CD1c-positive myeloid dendritic cell (primary cell): ENCODE results near the gene UMODL1.
"Not testable (repeated sequence)": the region's sequence is repeated elsewhere in the genome, so short reads cannot be mapped to it uniquely, and the experiment has no call there.

Experiments used
- DNase-seq: peaks from one replicate; pipeline ENCODE4 v3.0.0-alpha.2; 2016; ENCODE audit errors: extremely low spot score

The UMODL1 gene

DNA sequence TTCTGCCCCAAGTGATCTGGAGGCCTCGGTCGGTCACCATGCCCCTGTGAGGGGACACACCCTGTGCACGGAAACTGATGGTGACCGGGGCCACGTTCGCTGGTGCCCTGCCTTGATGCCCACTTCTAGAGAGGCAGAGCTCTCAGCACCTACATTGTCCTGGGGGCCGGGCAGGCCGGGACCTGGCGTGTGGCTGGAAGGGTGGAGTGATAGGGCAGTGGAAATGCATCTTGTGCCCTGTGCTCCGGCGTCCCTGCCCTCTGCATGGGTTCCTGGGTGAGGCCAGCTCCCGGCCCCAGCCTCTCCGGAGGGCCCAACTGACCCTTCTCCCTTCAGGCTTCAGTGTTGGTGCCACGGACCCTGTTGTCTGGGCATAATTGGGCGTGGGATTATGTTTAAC lies 11.0 kb upstream of the UMODL1 start:
- DNase-seq, result no peak

DNA sequence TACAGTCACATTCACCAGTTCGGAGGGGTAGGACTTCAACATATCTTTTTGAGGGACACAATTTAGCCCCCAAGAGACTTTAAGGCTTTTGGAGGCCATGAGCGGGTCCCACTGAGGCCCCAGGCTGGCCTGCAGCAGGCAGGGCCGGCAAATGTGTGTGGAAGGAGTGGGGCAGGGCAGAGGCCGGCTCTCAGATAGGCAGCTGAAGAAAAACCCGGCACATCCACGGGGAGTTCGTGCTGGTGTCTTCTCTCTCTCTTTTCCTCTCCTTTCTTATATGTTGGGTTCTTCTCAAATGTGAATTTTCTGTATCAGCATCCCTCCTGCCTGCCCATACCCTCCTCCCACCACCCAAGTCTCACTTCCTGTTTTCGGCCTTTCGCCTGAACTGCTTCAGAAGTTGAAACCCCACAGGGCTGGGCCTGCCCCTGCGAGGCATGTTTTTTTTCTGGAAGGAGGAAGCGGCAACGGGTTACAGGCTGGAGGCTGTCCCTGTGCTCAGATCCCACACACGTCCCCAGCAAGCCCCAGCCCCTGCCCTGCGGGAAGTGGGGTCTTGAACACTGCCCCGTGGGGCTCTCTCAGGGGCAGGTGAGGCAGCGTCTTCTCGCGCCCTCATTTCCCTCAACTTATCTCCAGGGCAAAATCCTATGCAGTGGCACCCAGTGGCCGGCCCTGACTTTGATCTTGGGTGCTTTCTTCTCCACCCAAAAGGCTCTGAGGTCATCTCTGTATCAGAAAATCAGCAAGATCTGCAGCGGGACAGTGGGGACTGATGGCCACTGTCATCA lies 9.7 kb upstream of the UMODL1 start:
- DNase-seq, result peak; percentile 95

DNA sequence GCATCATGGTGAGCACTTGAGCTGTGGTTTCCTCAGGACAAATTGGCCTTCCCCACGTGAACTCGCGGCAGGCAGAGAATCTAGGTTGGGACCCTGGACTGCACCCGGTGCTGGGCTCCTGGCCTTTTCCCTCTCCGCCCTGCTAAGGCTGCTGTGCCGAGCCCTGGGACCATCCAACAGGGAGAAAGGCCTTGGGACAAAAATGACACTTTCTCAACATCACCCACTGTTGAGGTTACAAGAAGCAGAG lies 9.2 kb upstream of the UMODL1 start:
- no peak for DNase-seq

- peak; percentile 87 for DNase-seq
Measured at GRCh38 chr21:42062236-42063022, 8.7 kb upstream of the UMODL1 start.

DNA sequence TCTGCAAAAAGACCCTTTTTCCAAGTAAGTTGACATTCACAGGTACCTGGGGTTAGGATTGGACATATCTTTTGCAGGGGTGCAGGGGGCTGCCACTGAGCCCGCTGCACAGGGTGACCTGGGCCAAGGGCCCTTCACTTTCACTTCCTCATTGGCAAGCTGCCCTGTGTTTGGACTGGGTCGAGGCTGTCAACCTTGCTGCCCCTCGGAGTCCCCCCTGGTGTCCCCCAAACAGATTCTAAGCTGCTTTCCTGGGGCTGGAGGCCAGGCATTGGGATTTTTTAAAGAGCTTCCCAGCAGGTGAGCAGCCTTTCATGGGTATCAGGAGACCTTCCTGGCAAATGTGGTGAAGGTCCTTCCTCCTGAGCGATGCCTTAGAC lies 7.9 kb upstream of the UMODL1 start:
- peak; percentile 51 for DNase-seq

GRCh38 chr21:42063571-42064521 lies 7.3 kb upstream of the UMODL1 start:
- DNase-seq, result peak; percentile 82

DNA sequence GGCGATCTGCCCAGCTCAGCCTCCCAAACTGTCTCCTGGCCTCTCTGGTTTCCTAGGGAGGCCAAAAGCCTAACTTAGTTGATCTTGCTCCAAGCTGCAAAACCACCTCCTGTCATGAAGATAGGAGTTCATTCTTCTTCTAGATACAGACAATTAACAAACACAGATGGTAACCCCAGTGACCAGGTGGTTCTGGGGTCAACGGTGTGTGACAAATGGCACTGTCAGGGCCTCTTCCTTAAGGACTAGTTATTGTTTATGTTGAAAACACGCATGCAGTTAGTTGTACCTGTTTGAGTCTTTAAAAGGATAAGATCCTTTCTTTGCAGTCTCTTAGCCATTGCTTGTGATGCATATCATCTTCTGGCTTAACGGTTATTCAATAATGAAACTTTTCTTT lies 4.6 kb upstream of the UMODL1 start:
- DNase-seq, result no peak

DNA sequence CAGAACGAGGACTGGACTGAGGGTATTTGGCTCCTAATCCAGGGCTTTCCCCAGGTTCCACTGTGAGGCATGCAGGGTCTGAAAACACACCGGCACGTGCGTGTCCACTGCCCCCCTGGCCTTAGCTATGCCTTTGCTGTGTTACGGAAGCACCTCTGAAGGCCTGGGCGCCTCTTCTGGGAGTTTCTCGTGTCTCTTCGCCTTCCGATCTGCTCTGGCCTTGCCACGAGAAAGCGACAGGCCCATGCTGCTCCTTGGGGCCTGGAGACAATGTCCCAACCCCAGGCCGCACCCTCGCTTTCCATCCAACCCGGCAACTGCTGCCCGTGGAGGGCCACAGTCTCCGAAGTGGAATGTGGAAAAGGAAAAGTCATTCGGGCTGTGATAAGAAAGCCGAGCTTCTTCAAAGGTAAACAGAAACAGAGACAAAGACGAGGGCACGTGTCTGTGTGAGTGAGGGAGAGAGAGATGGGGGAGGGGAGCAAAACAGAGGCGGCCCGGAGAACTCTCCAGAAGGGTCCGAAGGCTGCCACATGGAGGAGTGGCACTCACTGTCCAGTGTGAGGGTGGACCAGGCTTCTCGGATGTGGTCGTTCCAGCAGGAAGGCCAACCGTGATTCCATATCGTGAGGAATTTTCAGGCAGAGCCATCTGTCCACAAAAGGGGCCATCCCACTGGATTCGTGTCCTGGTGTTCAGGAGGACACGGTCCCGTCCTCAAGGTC lies 3.4 kb upstream of the UMODL1 start:
- no peak for DNase-seq

DNA sequence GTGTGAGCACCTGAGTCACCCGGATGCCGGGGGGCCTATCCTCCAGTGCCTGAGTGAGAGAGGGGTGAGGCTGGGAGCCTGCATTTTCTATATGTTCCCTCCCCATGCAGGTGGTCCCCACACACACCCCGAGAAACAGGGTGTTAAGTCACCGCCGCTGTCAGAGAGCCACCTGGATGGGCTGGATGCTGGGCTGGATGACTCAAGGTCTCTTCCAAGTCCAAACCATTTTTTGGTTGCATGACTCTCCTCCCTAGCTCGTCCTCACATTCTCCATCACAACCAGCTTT lies 2.9 kb upstream of the UMODL1 start:
- no peak for DNase-seq

DNA sequence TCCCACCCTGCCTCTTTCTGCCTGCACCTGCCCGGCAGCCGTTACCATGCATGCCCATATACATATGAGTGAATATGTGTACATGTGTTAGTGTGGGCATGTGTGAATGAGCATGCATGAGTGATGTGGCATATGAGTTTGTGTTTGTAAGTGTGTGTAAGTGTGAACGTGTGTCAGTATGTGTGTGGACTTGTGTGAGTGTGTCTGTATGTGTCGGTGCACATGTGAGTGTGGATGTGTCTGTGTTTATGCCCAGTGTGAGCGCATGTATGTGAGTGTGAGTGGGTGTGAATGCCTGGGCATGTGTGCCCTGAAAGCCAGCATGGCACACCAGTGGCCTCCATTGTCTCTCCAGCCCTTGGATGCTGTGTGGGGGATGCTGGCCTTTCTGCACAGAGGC lies 2.5 kb upstream of the UMODL1 start:
- no peak for DNase-seq

- no peak for DNase-seq
Measured at GRCh38 chr21:42069327-42069726, 1.8 kb upstream of the UMODL1 start.

DNA sequence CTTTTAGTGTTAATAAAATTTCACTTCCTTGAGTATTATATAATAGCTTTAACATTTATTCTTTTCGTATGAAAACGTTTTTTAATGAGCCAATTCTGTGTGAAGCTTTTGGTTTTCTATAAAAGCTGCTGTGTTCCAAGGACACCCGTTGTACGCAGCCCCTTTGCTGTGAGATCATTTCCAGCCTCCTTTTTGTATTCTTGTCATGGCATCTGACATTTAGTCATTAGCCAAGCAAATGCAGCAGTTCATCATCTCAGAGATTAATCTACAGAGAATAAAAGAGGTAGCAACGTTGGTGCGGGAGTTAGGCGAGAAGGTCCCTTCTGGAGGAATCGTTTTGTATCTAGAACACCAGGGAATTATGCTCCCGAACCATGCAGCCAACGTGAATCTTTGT lies 1.3 kb upstream of the UMODL1 start:
- DNase-seq, result no peak

DNA sequence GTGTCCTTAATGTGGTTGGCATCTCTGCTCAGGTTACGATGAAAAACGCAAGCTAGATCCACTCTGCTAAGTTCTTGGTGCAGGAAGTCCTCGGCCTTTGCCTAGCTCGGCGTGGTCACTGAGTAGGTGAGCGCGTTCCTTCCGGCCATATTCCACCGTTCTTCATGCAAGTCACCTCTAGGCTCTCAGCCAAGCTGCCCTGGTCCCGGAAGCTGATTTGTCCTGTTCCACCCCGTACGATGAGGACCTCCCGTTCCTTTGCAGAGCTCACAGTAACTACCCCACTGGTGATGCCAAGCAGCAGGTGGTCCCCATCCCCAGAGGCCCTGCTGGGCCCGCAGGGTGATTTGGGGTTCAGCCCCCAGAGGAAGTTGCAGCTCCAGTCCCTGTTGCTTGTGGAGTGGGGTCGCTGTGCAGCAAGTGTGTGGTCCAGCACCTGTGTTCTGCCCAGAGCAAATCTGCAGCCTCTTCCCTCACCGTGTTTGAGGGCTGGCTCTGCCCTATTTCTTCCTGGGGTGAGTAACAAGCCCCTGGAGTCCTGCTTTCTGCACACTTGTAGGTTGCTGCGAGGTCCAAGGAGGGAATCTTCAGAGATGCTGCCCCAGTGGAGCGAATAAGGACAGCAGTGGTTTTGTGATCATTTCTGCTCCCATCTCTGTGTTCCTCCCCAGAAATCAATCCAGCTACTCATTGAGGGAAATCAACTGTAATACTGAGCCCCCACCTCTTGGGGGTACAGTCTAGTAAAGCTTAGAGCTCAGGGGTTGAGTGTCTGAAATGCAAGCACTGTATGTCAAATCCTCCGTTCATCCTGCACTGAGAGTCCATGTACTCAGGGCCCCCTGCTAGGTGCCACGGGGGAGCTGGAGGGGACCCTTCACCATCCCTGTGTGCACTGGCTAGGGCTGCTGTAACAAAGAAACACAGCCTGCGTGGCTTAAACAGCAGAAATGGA lies 2.3 kb downstream of the UMODL1 start:
- DNase-seq, result no peak

- no peak for DNase-seq
Measured at GRCh38 chr21:42075686-42076471, 4.8 kb downstream of the UMODL1 start.

DNA sequence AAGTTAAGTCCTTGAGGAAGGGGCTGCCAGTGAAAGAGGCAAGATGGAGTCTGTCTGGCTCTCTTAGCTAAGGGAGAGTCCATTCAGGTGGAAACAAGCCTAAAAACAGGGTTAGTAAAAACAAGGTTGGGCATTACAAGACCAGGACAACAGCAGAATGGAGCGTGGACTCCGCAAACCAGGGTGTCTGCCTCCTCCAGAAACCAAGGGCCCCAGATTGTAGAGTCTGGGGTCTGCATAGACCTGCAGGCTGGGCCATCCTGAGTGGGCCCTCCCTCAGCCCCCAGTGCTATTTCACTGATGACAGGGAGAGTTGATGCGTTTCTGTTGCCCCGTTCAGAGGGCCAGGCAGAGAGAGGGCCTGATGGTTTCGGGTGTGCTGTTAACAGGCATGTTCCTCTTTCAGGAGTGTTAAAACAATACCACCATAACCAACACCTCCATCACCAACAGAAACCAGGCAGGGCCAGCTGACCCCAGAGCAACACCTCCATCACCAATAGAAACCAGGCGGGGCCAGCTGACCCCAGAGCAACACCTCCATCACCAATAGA lies 6.6 kb downstream of the UMODL1 start:
- DNase-seq, result not testable (repeated sequence)

DNA sequence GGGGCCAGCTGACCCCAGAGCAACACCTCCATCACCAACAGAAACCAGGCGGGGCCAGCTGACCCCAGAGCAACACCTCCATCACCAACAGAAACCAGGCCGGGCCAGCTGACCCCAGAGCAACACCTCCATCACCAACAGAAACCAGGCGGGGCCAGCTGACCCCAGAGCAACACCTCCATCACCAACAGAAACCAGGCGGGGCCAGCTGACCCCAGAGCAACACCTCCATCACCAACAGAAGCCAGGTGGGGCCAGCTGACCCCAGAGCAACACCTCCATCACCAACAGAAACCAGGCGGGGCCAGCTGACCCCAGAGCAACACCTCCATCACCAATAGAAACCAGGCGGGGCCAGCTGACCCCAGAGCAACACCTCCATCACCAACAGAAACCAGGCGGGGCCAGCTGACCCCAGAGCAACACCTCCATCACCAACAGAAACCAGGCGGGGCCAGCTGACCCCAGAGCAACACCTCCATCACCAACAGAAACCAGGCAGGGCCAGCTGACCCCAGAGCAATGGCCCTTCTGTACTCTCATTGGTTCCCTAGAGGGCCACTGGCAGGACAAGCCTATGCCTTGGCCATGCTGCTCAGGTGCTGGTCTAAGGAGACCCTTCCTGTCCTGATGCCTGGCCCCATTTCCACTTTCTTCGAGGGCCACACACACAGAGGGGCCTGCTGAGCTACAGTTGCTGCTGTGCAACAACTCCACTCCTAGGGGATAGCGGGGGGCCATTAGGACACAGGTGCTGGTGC lies 7.3 kb downstream of the UMODL1 start:
- DNase-seq, result not testable (repeated sequence)

GRCh38 chr21:42079008-42079938 lies 8.2 kb downstream of the UMODL1 start:
- DNase-seq, result no peak
